Fibroblast of peridontal ligament (primary cell): ENCODE data around the gene PUM2.

Experiments used
- DNase-seq: peaks from one replicate; pipeline ENCODE4 v3.0.0-alpha.2; 2010; ENCODE audit errors: extremely low read depth

PUM2 gene

DNA sequence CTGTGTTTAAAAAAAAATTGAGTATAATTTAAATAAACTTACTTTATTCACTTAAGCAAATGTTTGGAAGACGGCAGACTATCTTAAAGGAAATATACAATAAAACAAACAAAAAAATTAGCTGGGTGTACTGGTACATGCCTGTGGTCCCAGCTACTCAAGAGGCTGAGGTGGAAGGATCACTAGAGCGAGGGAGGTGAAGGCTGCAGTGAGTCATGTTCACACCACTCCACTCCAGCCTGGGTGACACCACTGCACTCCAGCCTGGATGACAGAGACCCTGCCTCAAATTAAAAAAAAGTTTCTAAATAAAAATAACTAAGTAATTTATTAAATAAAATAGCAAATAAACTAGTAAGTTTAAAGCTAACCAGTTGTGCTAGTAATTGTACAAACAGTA is 7.5 kb downstream of the PUM2 start:
- DNase-seq = no peak

DNA sequence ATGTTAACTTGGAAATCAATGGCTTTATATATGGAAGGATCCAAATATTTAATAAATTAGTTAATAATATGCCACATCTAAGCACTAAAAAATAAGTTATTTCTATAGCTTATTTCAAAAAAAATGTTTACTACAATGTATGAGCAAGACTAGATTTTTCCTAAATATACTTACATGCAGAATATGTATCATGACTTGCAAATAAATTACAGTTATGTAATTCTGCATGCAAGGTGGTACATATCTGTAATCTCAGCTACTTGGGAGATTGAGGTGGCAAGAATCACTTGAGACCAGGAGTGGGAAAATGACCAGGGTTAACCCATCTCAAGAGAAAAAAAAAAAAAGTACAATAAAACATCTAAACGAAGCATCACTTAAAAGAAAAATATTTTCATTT is 11.6 kb downstream of the PUM2 start:
- no peak for DNase-seq

DNA sequence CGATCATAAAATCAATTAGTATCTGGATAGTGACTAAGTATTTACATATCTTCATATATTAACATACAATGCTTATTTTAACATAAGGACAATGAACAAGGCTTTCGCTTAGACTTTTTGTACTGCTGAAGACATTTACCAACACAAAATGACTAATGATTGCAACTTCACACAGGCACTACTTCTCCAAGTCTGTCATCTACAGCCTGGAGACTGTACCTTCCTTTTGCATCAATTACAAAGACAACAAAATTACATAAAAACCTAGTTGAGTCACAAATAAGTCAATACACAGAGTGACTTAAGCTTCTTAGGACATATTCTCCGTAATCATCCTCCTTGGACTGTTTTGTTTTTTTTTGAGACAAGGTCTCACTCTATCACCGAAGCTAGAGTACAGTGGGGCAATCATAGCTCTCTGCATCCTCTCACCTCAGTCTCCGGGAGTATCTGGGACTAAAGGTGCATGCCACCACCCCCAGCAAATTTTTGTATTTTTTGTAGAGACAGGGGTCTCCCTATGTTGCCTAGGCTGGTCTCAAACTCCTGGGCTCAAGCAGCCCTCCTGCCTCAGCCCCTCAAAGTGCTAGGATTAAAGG is 15.9 kb downstream of the PUM2 start:
- no peak for DNase-seq

DNA sequence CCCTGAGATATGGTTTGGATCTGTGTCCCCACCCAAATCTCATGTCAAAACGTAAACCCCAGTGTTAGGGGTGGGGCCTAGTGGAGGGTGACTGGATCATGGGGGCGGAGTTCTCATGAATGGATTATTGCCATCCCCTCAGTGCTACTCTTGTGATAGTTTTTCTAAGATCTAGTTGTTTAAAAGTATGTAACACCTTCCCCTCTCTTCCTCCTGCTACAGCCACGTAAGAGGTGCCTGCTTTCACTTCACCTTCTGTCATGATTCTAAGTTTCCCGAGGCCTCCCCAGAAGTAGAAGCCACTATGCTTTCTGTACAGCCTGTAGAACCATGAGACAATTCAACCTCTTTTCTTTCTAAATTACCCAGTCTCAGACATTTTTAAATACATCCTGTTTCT is 16.9 kb downstream of the PUM2 start:
- DNase-seq = no peak

DNA sequence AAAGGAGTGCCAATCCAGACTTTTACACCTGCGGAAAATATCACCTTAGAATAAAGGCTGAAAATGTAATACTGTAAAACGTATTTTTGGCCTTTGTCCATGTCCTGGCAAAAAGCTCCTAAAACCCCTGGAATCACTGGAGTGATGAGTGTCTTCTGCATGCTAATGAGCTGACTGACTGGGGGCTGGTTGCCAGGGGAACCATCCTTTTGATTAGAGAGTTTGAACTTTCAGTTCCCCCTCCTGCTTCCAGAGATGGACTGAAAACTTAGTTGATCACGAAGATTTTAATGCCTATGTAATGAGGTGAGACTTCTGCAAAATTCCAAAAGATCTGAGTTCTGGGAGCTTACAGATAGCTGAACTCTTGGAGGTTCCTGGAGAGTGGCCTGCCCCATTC is 20.5 kb downstream of the PUM2 start:
- DNase-seq = no peak

DNA sequence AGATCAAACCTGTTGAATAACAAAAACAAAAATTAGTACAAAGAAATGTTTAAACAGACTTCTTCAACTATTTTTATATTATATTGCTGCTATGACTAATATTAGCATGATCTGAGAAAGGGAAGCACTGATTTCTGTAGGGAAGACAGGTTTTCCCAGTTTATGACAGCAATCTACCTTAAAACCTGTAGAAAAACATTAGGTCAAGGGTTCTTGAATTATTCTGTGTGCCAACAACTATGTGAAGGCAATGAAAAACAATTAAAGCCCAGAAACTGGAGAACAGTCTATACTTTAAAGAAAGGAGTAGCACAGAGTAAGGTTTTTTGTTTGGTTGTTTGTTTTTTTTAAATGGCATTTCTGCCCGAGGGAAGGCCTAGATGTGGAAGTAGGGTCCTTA is 23.3 kb downstream of the PUM2 start:
- no peak for DNase-seq

DNA sequence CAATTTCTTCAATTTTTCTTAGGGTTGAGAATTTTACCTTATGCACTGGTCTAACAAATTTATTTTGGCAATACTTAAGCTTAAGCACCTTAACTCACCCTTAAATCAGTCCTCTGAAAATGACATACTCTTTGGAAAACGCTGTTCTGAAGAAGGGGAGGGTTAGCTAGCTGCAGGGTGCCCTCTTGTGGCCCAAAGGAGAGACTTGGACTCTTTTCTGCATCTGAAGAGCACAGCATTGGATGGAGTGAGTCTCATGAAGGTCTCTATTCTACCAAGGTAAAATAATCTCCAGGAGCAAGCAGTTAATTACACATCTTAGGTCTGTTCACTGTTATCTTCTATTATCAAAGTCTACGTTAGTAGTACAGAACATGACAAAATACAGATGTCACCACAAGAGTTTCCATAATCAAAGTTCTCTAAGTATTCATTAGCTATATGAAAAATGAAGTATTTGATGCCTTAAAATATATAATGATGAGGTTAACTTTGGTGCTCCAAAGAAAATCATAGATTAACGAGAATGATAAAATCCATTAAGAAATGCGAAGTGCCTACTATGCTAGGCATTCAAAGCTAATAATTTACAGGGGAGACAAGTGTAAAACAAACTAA is 24.4 kb downstream of the PUM2 start:
- DNase-seq = peak; percentile 71

DNA sequence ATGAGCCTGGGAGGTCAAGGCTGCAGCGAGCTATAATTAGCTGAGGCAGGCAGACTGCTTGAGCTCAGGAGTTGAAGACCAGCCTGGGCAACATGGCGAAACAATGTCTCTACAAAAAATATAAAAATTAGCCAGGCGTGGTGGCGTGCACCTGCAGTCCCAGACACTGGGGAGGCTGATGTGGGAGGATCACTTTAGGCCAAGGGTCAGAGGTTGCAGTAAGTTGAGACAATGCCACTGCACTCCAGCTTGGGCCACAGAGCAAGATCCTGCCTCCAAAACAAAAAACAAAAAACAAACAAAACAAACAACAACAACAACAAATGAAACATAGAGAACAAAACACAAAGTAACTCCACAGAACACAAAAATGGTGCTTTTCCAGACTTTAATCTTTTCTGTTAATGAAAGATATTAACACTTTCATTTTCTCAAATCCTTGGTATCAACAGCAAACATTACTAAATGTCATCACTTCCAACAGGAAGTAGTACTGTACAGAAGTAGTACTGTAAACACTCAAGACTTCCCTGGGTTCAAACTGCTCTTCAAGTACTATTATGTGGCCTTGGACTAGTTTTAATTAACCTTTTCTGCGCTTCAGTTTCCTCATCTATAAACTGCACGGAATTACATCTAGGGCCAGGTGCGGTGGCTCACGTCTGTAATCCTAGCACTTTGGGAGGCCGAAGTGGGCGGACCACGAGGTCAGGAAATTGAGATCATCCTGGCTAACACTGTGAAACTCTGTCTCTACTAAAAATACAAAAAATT is 27.9 kb downstream of the PUM2 start:
- DNase-seq = no peak

DNA sequence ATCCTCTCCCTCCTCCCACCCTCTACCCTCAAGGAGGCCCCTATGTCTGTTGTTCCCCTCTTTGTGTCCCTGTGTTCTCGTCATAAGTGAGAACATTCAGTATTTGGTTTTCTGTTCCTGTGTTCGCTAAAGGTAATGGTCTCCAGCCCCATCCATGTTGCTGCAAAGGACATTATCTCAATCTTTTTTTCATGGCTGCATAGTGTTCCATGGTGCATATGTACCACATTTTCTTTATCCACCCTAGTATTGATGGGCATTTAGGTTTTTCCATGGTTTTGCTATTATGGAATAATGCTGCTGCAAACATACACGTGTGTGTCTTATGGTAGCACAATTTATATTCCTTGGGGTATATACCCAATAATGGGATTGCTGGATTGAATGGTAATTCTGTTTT is 33.0 kb downstream of the PUM2 start:
- no peak for DNase-seq

DNA sequence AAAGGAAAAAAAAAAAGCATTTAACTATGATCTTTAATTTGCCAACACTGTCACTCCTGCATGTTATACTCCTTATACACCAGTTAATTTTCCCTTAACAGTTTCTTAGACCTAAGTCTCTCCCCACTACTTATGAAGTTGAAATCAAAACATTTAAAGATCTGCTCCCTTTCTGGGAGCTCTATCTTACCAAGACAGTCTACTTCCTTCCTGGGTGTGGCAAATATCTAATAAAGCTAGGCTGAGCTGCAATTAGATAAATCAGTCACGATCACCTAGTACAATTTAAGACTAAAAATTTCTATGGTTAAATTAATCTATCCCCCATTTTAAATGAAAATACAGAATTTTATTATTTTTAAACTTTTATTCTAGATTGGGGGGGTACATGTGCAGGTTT is 33.4 kb downstream of the PUM2 start:
- DNase-seq = no peak

DNA sequence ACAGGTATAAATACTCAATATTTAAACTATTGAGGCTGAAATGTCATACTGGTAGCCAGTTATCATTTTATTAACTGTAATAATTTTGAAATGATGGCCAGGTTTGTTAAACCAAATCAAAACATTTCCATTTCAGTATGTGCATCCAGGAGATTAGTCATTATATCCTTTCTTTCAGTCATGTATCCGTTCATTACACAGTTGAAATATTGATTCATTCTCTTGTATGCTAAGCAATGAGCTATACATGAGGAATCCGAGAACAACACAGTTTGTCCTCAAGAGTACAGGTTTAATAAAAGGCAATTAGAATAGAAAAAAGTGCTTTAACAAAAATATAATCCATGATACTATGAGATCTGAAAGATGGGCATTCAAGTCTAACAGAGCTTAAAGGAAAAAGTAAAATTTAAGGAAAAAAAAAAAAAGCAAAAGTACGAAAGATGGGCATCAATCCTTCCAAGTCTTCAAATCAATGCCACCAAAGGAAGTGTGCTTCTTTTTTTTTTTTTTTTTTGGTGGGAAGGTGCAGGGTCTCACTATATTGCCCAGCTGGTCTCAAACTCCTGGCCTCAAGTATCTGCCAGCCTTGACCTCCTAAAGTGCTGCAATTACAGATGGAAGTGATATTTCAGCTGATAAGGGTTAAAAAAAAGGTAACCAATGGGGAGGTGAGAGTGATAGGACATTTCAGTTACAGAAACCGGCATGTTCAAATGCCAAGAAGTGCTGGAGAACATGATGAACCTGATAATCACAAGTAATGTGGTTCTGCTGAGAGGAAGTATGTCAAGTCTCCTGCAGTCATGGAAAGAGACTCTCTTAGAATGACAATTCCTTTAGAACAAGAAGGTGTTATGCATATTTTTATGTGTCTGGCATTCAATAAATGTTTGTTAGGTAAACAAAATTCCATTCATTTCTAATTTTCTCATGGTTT is 35.8 kb downstream of the PUM2 start:
- no peak for DNase-seq

DNA sequence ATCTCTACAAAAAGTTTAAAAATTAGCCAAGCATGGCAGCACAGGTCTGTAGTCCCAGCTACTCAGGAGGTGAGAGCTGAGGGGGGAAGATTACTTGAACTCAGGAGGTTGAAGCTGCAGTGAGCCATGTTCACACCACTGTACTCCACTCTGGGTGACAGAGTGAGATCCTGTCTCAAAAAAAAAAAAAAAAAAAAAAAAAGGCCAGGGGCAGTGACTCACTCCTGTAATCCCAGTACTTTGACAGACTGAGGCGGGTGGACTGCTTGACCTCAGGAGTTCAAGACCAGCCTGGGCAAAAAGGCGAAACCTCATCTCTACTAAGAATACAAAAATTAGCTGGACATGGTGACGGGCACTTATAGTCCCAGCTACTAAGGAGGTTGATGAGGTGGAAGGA is 37.0 kb downstream of the PUM2 start:
- DNase-seq = no peak

DNA sequence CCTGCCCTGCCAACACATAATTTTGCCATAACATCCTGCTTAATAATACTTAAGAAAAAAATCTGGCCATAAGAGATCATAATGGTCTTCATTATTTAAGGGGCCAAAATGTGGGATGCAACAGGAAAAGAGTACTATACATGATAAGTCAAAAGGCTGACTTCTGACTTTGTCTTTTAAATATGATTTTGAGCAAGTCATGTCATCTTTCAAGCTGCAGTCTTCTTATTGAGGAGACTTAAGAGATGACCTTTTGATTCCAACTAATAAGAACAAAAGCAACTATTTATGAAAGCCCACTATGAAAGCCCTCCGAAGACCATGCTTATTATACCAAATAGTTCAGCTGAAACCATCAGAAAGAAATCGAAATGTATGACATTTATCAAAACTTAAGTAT is 41.6 kb downstream of the PUM2 start:
- no peak for DNase-seq

DNA sequence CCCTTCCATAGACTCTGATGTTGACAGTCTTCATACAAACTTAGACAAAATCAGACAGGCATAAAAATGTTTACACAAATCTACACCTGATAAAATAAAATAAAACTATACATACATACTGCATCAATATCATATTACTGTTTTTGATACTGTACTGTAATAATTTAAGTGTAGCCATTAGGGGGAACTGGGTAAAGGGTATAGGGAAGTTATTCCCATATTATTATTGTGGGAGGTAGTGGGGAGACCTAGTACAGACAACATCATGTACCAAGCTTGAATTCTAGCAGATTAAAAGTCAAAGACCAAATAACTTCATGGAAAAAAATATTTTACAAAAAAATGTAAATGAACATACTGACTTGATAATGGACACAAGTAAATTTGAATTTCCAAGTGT is 43.3 kb downstream of the PUM2 start:
- DNase-seq = no peak

DNA sequence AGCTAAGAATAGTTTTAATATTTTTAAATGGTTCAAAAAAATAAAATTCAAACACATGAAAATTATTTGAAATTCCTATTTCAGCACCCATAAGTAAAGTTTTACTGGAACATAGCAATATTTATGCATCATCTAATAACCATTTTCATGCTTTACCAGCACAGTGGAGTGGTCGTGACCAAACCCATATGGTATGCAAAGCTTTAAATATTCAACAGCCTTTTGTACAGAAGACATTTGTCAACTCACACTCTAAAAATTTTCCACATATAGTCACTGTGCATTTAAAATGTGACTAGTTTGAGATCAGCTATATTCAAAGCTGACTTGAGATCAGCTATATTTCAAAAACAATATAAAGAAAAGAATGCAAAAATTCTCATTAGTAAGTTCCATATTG is 46.2 kb downstream of the PUM2 start:
- DNase-seq = peak; percentile 31

DNA sequence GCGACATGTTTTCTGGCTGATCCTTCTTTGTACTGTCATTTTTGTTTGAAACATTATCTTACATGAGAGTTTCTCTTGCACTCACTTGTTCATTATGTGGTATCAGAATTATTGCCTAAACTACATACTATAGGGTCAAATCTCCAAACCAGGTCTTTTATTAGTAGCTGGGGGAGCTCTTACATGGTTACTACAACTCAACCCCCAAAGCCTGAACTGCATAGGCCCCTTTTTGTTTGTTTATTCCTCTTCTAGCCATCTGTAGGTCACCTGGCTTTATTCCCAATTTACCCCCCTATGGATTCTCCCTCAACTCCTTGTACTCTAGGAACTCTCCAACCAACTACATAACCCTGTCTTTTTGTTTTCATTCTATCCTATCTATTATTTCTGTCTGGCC is 46.7 kb downstream of the PUM2 start:
- no peak for DNase-seq

DNA sequence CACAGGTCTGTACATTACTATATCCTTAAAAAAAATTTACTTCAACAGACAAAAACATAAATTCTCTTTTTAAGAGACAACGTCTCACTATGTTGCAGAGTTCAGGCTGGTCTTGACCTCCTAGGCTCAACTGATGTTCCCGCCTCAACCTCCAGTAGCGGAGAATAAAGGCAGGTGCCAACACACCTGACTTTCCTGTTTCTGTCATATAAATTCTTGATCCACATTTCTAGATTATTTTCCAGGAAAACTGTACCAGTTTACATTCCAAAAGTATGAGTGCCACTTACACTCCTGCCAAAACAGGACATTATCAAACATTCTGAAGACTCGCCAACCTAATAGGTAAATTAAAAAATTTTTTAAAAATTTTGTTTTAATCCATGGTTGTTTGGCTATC is 48.6 kb downstream of the PUM2 start:
- DNase-seq = no peak

DNA sequence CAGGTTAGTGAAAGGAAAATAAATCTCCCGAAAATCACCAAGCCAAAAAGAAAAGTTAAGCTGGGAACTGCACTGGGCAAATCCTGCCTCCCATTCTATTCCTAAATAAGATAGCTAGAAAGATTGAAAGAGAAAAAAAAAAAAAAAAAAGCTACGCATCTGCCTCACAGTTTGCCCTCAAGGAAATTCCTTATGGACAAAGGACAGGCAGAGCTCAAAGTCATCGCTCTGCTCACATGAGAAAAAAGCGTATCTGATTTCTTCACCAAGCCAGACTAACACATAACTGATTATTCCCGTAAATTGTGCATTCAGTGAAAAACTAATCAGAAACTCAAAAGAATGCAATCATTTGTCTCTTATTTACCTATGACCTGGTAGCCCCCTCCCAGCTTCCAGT is 50.0 kb downstream of the PUM2 start:
- no peak for DNase-seq

DNA sequence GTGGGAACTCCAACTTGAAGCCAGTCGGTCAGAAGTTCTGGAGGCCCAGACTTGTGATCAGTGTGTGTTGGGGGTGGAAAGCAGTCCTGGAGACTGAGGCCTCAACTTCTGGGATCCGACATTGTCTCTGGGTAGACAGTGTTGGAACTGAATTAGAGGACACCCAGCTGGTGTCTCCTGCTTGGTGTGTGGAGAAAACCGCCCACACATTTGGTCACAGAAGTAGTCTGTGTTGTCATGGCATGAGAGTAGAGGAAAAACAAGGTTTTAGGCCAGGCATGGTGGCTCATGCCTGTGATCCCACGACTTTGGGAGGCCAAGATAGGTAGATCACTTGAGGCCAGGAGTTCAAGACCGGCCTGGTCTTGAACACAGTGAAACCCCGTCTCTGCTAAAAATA is 51.5 kb downstream of the PUM2 start:
- DNase-seq = no peak

DNA sequence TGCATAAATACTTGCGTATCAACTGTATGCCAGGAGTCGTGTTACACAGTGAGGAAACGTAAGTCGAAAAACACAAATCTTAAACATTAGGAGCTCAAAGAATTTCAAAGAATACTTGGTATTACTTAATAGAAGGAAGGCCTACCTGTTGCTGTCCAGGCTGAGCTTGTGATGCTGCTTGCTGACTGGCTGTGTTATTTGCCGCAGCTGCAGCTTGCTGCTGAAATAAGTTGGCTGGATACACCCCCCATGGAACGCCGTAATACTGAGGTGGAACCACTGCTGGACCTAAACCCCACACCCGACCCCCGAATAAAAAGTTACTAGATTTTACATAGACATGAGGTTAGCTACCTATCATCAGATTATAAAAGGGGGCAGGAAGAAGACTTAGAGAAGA is 56.4 kb downstream of the PUM2 start:
- no peak for DNase-seq

DNA sequence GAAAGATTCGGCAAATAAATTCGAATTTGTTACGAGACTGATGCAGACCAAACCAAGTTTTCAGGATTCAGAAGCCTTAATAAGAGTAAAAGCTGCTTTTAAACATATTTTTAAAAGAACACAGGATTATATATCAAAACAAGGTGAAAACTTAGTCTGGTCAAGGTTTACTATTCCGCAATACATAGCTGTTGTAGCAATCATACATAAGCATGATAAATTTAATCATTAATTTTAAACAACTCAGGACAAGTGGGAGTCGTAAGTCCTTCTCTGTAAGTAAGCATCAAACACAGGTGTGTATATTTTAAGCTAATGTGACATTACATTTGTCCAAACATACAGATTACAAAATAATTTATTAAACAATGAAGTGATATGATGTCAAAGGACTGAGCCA is 57.7 kb downstream of the PUM2 start:
- DNase-seq = no peak

DNA sequence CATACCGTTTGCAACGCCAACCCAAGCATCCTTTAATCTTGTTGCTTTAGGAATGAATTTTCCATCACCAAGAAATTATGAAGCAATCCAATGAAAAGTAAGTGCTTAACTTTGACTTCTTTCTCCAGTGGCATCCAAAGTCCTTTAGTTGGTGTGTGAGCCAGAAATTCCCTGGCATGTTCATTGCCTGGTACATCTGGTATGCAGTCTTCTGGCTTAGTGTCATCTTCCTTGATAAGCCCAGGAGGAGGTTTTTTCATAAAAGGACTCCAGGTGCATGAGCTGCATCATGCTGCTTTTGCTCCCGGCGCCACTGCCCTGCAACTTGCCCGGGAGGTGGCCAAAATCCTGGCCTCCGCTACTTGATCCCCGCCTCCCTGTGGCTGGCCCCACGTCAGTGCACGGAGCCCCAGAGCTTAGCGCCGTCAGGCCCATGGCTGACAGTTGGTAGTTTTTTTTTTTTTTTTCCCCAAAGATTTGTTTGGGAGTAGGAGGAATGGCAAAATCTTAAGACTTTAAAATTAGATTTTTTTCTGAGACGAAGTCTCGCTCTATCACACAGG is 58.7 kb downstream of the PUM2 start:
- DNase-seq = no peak
